ENCODE results near the gene CACNA2D2. TPM values are rescaled to one million over a fixed set of nuclear protein-coding genes. Genes with fewer than 3 reads are reported as not detected.
A peak's percentile ranks its signal among the peaks of the same experiment; 100 is the strongest.

CACNA2D2 gene
- total and polyA plus RNA-seq, 2 of the 4 experiments (the other 2 are of a cell fraction) = 0.15 TPM; not detected in 1

DNA sequence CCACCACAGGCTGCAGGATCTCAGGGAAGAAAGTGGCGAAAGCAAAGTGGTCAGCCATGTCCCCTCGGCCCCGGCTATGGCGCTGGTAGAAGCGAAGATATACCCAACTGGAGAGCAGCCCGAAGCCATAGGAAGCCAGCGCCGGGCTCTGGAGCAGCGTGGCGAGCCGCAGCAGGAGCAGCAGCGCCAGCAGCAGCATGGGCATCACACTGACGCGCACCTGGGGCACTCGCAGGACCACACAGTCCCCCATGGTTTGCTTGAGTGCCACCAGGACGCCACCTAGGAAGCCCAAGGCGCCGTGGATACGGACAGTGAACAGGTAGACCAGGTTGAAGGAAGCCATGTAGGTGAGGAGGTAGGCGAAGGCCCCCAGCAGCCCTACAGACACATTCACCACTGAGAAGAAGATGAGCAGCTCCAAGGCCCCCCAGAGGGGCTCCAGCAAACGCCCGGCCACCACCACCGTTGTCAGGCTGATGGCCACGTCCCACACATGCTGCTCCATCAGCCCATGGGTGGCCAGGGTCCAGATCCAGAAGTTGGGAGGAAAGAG, 145.0 kb downstream of the CACNA2D2 start:
- 56% methylated on average over 16 of the region's 24 CpGs; no CpG with 5 or more reads in 1 of the 2 experiments for whole genome bisulfite sequencing, 2 experiments (ENCODE audit: extremely low coverage in 2 of 2, insufficient read length in 1 of 2)
- H3K27ac ChIP-seq (ENCODE audit: insufficient read depth, low read length) = peak overlapping the region; percentile 87
- CTCF ChIA-PET = no interaction called here

More for the DNA sequence above, 145.0 kb downstream of the CACNA2D2 start:
- no peak for DNase-seq
- POLR2A ChIA-PET (ENCODE audit: unreplicated experiment) = no interaction called here
- no peak overlapping the region for H4K91ac ChIP-seq (ENCODE audit: insufficient read depth, low read depth, low read length)
- H3K36me3 ChIP-seq (ENCODE audit: control insufficient read depth, insufficient read depth, low read length) = peaks cover 37% of the 10 kb centered on the region
- peak overlapping the region; percentile 50 for H3K23ac ChIP-seq (ENCODE audit: low read depth, low read length)
- peaks cover 26% of the 10 kb centered on the region for H3K4me1 ChIP-seq (ENCODE audit: control insufficient read depth, insufficient read depth, low read length)
- peak overlapping the region; percentile 94 for H3K4me2 ChIP-seq (ENCODE audit: low read depth, low read length)
- dilution Hi-C loops (cut with HindIII; ENCODE audit: low sequenced_read_pairs, unreplicated experiment) = no loop called here
- TF ChIP-seq RCOR1 (IDR thresholded peaks at IDR 0.05; ENCODE audit: insufficient replicate concordance, low read length) (no peak), BHLHE40 (IDR thresholded peaks at IDR 0.05; ENCODE audit: low read depth, low read length) (no peak), USF2 (IDR thresholded peaks at IDR 0.05; ENCODE audit: low read depth, low read length) (no peak), FOS (IDR thresholded peaks at IDR 0.05; ENCODE audit: low read depth, low read length) (no peak), RAD21 (IDR thresholded peaks at IDR 0.05; ENCODE audit: low read length) (no peak), CEBPB (IDR thresholded peaks at IDR 0.05; ENCODE audit: low read depth, low read length) (no peak), POLR2A (IDR thresholded peaks at IDR 0.05; ENCODE audit: low read depth, low read length) (no peak)
- TF ChIP-seq, protein P1, sequence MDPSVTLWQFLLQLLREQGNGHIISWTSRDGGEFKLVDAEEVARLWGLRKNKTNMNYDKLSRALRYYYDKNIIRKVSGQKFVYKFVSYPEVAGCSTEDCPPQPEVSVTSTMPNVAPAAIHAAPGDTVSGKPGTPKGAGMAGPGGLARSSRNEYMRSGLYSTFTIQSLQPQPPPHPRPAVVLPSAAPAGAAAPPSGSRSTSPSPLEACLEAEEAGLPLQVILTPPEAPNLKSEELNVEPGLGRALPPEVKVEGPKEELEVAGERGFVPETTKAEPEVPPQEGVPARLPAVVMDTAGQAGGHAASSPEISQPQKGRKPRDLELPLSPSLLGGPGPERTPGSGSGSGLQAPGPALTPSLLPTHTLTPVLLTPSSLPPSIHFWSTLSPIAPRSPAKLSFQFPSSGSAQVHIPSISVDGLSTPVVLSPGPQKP (IDR thresholded peaks at IDR 0.05; ENCODE audit: borderline replicate concordance, low read depth, low read length) = no peak
- TF ChIP-seq, protein P2, sequence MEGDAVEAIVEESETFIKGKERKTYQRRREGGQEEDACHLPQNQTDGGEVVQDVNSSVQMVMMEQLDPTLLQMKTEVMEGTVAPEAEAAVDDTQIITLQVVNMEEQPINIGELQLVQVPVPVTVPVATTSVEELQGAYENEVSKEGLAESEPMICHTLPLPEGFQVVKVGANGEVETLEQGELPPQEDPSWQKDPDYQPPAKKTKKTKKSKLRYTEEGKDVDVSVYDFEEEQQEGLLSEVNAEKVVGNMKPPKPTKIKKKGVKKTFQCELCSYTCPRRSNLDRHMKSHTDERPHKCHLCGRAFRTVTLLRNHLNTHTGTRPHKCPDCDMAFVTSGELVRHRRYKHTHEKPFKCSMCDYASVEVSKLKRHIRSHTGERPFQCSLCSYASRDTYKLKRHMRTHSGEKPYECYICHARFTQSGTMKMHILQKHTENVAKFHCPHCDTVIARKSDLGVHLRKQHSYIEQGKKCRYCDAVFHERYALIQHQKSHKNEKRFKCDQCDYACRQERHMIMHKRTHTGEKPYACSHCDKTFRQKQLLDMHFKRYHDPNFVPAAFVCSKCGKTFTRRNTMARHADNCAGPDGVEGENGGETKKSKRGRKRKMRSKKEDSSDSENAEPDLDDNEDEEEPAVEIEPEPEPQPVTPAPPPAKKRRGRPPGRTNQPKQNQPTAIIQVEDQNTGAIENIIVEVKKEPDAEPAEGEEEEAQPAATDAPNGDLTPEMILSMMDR (conservative IDR thresholded peaks at IDR 0.05; ENCODE audit: low read depth, low read length) = no peak
- peaks cover 0 to 53% of the 10 kb centered on the region in 2 experiments; a peak in 2 of 4 replicates for H3K79me1 ChIP-seq (ENCODE audit: low read depth in 1 of 2, low read length in 2 of 2)
- peak overlapping the region; percentile 99 for H3K14ac ChIP-seq (replicated peaks; ENCODE audit: low read depth, low read length)
- H3K9me3 ChIP-seq (ENCODE audit: control insufficient read depth, insufficient read depth, low read length) = no peaks in the 10 kb centered on the region
- H3K4ac ChIP-seq (ENCODE audit: low read depth, low read length) = peak overlapping the region; percentile 92
- peak overlapping the region; percentile 94 for H2AK5ac ChIP-seq (ENCODE audit: low read depth, low read length)
- no peak overlapping the region for H2BK15ac ChIP-seq (ENCODE audit: low read depth, low read length)
- H3K27me3 ChIP-seq (ENCODE audit: control insufficient read depth, insufficient read depth, low read length) = no peaks in the 10 kb centered on the region
- H3K4me3 ChIP-seq (ENCODE audit: insufficient read depth, low read depth, low read length) = peak overlapping the region; percentile 76
- in situ Hi-C loops (cut with MboI; ENCODE audit: low sequenced_read_pairs) = no loop called here
- H3K9me1 ChIP-seq (ENCODE audit: insufficient read depth, low read length) = peaks cover 17% of the 10 kb centered on the region
- peaks cover 46% of the 10 kb centered on the region for H4K20me1 ChIP-seq (ENCODE audit: insufficient read depth, low read length)
- peak overlapping the region; percentile 41 to 98; a peak in 2 of 4 replicates for H4K8ac ChIP-seq (ENCODE audit: low read depth in 2 of 2, low read length in 2 of 2)
- intact Hi-C loops (cut with micrococcal nuclease) = no loop called here
- peak overlapping the region; percentile 97 for H2AFZ ChIP-seq (replicated peaks; ENCODE audit: low read length, poor library complexity)
- H2BK120ac ChIP-seq (ENCODE audit: low read depth, low read length) = no peak overlapping the region
- peak overlapping the region; percentile 94 for H3K9ac ChIP-seq (ENCODE audit: low read depth, low read length)
- peak overlapping the region; percentile 99 for H2AK9ac ChIP-seq (replicated peaks; ENCODE audit: low read depth, low read length, poor library complexity)
- no peak overlapping the region for H3K18ac ChIP-seq (ENCODE audit: low read depth, low read length)
- H3K56ac ChIP-seq (ENCODE audit: extremely low read depth, insufficient read depth, low read length) = no peak overlapping the region
- no peak overlapping the region for H2BK20ac ChIP-seq (ENCODE audit: low read depth, low read length)
- H4K5ac ChIP-seq (ENCODE audit: low read depth, low read length) = no peak overlapping the region
- no peak overlapping the region for H2BK5ac ChIP-seq (ENCODE audit: low read depth, low read length, poor library complexity, severe bottlenecking)
- no TSS peak for BruUV-seq (replicated peaks)
- no peak for ATAC-seq (ENCODE audit: low read depth)
